Stimulated activated CD8-positive, alpha-beta memory T cell treated with anti-CD3 and anti-CD28 coated beads, Interleukin-12 subunit alpha, Interleukin-12 subunit beta, amount 100 ng/mL, for 4 hours (primary cell): Measurements from ENCODE around the gene STK32C.
"Not testable (repeated sequence)": the region's sequence is repeated elsewhere in the genome, so short reads cannot be mapped to it uniquely, and the experiment has no call there.

Experiments
- DNase-seq: peaks from one replicate; pipeline ENCODE4 v3.0.0-alpha.2; 2020; ENCODE audit warnings: low read depth

Gene STK32C

DNA sequence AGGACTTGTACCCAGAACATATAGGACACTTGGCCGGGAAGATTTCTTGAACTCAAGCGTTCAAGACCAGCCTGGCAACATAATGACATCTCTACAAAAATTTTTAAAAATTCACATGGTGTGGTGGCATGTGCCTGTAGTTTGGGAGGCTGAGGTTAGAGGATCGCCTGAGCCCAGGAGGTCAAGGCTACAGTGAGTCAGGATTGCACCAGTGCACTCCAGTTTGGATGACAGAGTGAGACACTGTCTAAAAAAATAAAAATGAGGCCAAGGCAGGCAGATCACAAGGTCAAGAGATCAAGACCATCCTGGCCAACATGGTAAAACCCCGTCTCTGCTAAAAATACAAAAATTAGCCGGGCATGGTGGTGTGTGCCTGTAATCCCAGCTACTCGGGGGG, 9.7 kb upstream of the STK32C start:
- DNase-seq: not testable (repeated sequence)

DNA sequence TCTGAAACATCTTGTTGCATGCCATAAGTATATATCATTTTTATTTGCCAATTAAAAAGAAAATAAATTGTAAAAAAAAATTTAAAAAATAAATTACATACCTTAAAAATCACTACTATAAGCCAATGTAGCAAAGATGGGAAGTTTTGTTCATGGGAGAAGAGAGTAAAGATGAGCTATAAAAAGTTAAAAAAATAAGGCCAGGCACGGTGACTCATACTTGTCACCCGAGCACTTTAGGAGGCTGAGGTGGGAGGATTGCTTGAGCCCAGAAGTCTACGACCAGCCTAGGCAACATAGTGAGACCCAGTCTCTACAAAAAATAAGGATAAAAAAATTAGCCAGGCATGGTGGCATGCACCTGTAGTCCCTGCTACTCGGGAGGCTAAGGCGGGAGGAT, 8.4 kb upstream of the STK32C start:
- DNase-seq: no peak

DNA sequence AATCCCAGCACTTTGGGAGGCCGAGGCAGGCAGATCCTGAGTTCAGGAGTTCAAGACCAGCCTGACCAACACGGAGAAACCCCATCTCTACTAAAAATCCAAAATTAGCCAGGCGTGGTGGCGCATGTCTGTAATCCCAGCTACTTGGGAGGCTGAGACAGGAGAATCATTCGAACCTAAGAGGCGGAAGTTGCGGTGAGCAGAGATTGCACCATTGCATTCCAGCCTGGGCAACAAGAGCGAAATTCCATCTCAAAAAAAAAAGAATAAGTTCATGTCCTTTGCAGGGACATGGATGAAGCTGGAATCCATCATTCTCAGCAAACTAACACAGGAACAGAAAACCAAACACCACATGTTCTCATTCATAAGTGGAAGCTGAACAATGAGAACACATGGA, 7.1 kb upstream of the STK32C start:
- not testable (repeated sequence) for DNase-seq

DNA sequence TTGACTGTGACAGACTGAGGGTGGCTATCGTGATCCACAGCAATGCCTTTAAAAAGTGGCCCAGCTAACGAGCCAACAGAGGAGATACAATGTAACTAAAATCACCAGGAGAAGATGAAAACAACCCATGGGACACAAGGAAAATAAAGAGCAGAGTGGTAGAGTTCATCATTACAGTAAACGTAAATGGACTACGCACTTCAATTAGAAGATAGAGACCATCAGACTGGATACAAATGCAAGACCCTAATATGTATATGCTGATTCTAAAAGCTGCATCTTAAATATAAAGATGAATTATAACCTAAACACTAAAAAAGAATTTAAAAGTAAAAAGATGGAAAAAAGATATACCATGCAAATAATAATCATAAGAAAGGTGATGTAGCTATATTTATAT, 6.6 kb upstream of the STK32C start:
- DNase-seq: no peak

DNA sequence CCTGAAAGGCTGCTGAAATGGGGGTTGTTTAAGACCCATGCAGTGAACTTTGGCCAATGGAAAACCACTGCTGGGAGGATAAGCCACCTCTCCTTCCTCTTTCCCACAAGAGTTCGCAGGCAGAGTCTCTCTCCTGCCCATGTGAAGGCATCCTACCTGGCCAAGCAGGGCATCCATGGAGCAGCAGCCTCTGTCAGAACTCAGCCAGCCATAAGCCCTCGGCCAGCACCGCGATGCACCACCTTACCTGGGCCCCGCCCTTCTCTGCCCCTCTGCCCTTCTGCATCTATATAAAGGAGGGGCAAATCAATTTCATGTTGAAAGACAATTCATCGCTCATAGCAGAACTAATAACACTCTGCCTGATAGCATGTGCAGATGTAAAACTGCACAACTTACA, 6.1 kb upstream of the STK32C start:
- DNase-seq: no peak

DNA sequence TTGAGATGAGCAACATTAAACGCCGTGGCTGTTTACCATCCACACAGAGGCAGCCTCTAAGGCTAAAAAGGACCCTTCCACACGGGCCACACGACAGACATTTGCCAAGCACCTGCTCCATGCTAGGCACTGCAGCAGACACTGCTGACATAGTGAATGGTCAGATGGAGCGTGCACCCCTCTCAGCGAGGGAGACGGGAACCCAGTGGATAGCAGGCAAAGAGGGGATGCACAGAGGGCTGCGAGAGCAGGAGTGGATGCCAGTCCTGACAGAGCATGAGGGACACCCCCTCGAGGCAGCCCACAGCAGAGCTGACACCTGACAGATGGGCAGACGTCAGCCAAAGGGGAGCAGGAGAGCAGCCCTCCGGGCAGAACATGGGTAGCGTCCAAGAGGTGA, 5.6 kb upstream of the STK32C start:
- DNase-seq: no peak

DNA sequence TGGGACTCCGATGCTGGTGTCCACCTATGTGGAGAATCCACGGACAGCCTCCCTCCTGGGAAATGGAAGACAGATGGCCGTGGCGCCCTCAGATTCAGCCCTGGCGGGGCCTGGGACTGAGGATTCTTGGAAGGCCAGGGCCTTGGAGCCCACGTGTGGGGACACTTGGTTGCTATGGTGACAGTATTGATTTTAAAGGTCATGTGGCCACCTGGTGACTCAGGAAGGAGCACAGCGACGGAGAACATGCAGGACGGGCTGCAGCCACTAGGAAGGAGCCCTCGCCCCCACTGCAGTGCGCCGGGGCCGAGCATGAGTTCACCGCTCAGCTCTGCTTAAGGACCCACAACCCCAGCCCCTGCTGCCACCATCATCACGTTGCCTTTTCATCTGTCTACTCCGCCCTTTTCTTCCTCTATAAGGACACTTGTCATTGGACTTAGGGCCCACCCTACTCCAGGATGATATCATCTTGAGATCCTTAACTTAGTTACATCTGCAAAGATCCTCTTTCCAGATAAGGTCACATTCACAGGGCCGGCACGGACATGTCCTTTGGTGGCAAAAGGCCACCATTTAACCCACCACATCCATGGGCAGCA, 3.7 kb upstream of the STK32C start:
- no peak for DNase-seq

DNA sequence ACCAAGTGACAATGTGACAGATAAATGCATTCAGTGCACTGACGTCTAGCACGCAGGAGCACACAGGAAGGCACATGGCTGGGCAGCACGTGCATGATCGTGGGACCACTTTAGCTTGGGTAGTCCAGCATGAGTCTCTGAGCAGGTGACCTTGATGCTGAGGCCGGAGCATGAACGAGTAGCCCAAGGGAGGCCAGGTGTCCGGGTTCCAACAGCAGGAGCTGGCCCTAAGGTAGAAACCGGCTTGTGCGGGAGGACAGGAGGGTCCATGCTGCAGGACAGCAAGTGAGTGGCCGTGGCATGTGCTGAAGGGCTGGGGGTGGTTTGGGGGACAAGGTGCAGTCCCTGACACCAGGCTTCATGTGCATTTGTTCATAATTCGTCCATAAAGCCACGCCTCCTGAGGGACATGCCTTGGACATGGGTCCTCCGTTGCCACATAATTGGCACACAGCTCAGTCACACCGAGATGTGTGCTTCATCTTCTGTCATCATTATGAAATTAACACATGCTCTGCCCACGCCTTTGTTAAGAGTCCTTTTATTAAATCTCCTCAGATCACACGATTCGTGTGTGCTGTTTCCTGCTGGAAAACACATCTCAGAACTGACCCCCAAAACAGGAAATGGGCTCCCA, 3.1 kb upstream of the STK32C start:
- DNase-seq: no peak

DNA sequence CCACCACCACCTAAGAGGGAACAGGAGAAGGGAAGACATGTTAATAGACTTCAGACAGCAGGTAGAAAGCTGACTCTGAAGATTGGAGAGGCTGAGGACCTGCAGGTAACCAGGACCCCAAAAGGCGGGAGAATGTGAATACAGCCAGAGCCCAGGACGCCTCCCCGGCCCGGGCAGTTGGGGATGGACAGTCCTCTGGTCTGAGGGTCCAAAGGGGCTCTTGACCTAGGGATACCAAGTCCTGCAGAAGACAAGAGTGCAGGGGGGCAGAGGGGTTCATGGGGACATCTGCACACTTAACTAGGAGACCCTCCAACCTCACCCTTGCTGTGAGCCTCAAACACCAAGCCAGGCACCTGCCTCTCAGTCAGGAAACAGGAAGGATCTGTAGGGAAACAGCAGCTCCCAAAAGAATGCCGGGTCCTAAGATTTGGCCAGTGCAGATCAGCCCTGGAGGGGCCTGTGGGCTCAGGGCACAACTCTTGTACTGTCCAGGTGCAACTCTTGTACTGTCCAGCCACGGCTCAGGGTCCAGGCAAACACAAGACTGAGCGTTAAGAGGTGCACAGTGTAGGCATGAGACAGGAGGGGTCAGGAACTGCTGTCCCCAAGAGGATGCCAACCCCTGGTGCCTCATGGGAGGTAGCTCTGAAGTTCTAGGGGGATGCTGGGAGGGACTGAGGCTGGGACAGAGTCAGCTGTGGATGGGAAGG, 2.3 kb upstream of the STK32C start:
- no peak for DNase-seq

DNA sequence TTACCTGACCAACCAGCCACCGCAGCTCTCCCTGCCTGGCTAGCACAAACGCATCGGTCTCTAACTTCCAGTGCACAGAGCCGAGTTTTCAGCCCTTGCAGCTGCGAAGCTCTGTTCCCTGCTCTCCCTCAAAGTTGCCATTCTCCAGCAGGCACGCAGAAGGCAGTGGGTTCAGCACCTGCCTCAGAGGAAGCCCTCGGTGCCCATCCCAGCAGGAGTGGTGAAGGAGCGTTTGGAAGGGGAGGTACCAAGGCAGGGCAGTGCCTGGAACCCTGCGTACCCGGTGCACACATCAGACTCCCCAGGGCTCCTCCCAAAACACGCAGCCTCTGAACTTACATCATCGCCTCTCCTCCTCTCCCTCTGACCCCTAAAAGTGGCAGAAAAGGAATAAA, 1.7 kb upstream of the STK32C start:
- DNase-seq: no peak

DNA sequence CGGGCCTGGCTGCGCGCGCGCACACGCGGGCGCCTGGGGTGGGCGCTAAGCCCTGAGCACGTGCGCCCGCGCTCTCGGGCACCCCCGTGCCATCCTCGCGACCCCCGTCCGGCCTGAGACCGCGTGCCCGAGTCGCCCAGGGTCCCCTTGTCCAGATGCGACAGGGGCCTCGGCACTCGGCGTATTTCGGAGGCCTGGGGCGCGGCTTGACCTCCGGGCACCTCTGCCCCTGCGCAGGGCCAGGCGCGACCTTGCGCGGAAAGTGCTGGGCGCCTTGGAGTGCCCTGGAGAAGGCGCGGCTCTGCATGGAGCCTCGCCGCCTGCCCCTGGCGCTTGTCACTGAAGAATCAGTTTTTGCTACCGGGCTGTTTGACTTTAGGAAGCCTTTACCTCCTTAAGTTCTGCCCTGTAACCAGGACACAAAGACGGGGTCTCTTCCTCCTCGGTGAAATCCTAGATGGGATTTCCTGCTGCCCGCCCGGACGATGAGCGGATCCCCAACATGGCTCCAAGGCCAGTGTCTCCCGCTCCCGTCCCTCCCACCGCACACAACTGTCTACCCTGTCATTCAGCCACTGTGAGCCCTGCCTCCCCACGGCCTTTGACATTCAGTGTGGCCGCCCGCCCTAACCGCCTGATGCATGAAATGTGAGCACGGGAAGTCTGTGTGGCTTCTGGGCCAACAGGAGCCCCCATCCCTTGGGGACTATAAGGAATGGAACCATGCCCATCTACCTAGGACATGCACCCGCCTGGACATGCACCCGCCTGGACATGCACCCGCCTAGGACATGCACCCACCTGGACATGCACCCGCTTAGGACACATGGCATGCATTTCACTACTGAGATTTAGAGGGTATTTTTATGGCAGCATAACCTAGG, 1.1 kb upstream of the STK32C start:
- DNase-seq: no peak

DNA sequence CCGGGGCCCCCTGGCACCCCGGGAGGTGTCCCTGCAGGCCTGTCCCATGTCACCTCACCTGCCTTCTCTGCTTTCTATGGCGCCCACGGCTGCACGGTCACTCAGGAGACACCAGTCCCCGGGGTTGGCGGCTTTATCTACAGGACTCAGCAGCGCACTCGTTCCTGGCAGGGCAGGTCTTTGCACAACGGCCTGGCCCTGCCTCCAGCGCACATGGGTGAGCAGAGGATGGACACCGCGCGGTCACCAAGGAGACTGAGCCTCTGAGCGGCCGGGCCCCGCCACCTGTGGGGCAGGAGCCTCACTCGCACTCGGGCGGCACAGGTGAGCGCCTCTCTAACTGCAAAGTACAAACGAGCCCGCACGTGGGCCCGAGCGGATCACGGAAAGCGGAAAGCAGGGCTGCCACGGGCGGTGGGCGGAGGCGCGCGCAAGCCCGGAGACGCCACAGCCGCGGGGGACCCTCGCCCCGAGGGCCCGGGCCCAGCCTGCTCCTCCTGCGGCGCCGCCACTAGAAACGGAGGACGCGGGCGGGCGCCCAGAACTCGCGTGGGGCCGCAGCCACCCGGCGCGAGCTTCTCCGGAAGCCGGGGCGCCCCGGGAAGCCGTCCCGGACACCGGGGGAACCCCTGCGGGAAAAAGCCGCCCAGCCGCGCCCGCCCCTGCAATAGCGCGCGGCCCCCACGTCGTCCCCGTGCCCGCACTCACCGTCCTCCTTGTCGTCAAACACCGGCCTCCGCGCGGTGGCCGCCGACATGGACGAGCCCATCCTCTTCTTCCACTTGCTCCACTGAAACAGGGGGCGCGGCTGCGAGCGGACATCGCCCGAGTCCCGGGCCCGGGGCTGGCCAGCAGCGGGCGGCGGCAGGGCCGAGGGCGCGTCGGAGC, 642 bp downstream of the STK32C start:
- DNase-seq: peak; percentile 24

DNA sequence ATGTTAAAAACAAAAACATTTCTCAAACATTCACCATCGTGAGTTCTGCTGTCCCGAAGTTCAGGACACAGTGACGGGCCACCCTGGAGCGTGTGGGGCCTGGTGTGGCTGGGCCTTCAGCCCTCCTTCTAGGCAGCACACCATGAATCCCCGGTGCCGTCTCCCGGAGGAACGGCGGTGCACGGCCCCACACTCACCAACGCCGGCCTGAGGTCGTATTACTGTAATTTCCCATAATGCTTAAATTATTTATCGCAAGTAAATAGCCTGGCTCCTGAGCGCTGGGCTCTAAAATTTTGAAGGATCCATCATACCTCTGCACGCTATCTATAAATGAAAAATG, 1.4 kb downstream of the STK32C start:
- DNase-seq: no peak

DNA sequence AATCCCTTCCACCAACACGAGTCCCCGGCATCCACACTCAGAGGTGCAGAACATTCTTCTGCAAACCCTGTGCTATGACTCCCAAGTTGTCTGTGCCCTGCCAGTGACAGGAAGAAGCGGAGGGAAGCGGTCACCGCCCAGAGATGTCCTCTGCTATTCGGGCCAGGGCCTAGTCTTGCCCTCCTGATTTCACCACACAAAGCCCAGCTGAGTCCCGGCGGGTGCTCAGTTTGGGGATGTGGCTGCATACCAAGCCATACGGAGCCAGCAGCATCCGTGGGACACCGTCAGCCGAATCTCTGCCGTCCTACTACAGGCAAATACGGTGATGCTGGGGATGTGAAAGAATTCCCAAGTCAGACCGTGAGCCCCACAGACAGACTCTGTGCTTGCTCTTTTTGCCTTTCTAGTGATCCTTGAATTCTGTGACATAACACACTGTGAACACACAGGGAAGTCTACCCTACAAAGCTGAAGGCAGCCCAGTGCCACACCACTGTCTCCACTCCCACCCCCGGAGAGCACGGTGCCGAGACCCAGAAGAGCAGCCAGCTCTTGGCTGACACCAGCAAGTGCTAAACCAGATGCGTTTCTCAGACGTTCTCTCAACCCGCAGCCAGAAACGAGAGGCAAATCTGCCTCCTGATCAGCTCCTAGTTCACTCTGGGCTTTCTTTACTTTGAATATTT, 2.0 kb downstream of the STK32C start:
- DNase-seq: no peak

DNA sequence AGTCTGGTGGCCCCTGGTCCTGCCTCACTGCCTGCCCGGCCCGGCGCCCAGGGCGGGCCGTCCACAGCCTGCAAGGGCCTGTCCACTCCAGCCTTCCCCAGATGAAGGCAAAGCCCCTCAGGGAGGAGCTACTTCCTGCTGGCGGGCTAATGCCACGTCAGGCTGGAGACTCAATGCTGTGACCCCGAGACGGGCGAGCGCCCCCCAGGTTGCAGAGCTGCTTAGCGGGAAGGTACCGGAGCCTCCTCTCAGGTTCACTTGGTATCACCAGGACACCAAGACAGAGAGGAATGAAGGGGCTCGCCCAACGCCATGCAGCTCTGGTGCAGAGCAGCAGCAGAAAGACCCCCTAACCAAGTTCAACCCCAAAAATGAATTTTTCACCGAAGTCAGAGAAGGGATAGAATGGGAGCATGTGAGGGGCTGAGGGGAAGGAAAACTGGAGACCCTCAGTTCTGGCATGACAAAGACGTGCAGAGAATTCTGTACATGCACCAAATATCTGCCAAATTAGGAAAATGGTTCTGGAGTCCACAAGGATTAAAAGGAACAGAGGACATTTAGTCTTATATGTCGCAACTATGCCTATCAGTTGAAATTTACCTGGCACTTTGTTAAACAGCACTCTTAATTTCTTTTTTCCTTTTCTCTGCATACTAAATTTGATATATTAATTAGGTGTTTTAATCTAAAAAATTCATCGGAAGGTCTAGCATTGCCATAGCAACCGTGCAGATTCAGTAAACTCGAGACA, 2.8 kb downstream of the STK32C start:
- DNase-seq: no peak

DNA sequence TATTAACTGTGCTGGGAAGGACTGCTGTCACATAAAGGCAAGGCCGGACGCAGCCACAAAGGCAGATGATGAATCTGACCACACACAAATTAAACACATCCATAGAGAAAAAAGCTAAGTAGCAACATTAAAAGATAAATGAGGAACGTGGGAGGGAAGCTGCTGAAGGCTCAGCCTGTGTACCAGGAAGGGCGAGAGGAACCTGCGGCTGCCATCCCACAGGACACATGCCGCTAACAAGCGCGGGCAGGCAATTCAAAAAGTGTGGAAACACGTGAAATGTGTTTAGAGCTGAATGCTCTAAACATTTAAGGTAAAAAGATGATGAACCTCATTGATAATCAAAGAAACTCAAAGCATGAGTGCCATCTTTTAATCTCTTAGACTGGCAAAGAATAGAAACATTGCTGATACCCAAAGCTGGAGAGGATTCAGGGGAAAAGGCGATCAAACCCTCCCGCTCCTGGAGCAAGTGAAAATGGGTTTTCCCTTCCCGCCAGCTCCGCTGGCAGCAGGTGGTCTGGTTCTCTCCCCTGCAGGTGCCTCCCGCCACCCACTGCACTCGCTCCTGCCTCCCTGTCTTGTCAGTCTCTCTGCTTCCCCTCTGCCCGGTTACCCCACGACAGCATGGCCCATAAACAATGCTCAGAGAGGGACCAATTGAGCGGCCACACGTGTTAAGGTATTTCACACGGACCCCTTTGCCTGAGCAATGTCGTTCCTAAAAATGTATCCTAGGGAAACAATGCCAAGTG, 4.2 kb downstream of the STK32C start:
- no peak for DNase-seq

DNA sequence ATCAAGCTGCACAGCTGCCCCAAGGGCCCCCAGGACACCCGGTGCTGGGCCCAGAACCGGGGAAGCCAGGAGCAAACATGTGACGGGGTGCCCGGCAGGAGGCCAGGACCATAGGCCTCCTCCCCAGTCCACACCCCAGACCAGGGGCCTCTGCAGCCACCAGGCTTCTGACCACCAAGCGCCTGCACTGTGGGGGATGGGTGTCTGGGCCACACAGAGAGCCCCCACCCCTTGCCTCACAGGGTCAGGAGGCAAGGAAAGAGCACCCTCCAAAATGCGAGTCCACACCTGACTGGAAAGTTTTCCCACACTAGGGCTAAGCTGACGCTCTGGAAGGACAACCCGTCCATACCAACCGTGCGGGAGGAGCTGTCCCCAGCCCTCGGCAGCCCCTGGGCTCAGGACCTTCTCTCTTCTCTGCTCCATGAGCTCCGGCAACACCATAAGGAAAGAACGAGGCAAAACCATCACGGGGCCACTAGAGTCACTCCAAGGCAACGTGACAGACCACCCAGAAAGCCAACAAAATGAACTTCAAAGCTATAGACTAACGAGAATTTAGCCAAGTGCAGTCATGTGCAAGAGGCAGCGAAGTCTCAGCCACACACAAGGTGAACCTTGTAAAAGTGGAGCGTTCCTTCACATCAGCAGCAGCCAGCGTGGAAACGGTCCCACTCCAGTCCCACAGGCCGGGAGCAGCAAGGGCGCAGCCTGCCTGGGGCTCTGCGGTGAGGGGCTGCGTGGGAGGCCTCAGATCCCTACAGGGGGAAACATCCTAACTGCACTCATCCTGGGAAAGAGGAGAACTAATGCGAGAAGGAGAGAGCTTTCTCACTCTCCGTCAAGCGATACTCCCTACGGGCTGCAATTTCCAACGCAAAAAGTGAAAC, 5.1 kb downstream of the STK32C start:
- no peak for DNase-seq
